Caco-2 (cell line): ENCODE measurements around the gene TMED3. TPM values are rescaled to one million over a fixed set of nuclear protein-coding genes. Genes with fewer than 3 reads are reported as not detected.
A peak's percentile ranks its signal among the peaks of the same experiment; 100 is the strongest.

Experiments used
- BruUV-seq: library from RNA; stranded (reverse); fragments of 400-500 nt; replicated peaks from 2 replicates; lab custom pipeline; 2021; lab: Mats Ljungman, UMichigan
- CTCF ChIA-PET: fragments of 300-600 bp; sonication (Branson Sonifier 250); formaldehyde crosslinking; loops from one replicate; lab custom pipeline; 2022; ENCODE audit warnings: antibody characterized with exemption; lab: Charles Lee
- POLR2A ChIA-PET: fragments of 300-600 bp; sonication (Branson Sonifier 250); formaldehyde crosslinking; loops from one replicate; lab custom pipeline; 2022; ENCODE audit warnings: antibody characterized with exemption; lab: Charles Lee
- DNase-seq, 2 experiments: peaks; one replicate each; pipeline versions ENCODE4 v3.0.0 to v3.0.0-alpha.2; 2020 to 2022
- H3K27me3 ChIP-seq: replicated peaks from 2 replicates; pipeline ENCODE4 v1.6.0; 2011; ENCODE audit warnings: low read length; ENCODE audit not compliant: control insufficient read depth, insufficient read depth
- H3K36me3 ChIP-seq: 2 replicates; pipeline ENCODE4 v1.5.1; 2011; ENCODE audit warnings: low read length; ENCODE audit not compliant: control insufficient read depth, insufficient read depth
- H3K4me1 ChIP-seq: fragments of 250-450 bp; sonication (Bioruptor Pico); 2 replicates; pipeline ENCODE4 v1.5.1; 2020; ENCODE audit warnings: mild to moderate bottlenecking
- H3K4me3 ChIP-seq: 2 replicates; pipeline ENCODE4 v1.5.1; 2011; ENCODE audit warnings: low read depth, mild to moderate bottlenecking, control low read depth, low read length
- H3K9me3 ChIP-seq: fragments of 250-450 bp; sonication (Bioruptor Pico); 2 replicates; pipeline ENCODE4 v1.5.1; 2020; ENCODE audit warnings: mild to moderate bottlenecking, moderate library complexity
- H3K27ac Mint-ChIP-seq: one replicate; pipeline ENCODE4 v1.8.0; 2022; ENCODE audit warnings: mixed read lengths; ENCODE audit not compliant: unreplicated experiment
- H3K27me3 Mint-ChIP-seq: one replicate; pipeline ENCODE4 v1.8.0; 2022; ENCODE audit warnings: mixed read lengths; ENCODE audit not compliant: insufficient read depth, unreplicated experiment
- H3K36me3 Mint-ChIP-seq: one replicate; pipeline ENCODE4 v1.8.0; 2022; ENCODE audit warnings: mild to moderate bottlenecking, mixed read lengths; ENCODE audit not compliant: insufficient read depth, unreplicated experiment
- H3K4me1 Mint-ChIP-seq: one replicate; pipeline ENCODE4 v1.8.0; 2022; ENCODE audit warnings: low read depth, mixed read lengths; ENCODE audit not compliant: unreplicated experiment
- H3K4me3 Mint-ChIP-seq: one replicate; pipeline ENCODE4 v1.8.0; 2022; ENCODE audit warnings: mild to moderate bottlenecking, moderate library complexity, mixed read lengths; ENCODE audit not compliant: unreplicated experiment
- H3K9me3 Mint-ChIP-seq: one replicate; pipeline ENCODE4 v1.8.0; 2022; ENCODE audit warnings: mixed read lengths; ENCODE audit not compliant: unreplicated experiment
- intact Hi-C: fragments of 100-400 bp; cut with micrococcal nuclease; formaldehyde crosslinking; loops from one replicate; pipeline ENCODE4 v1.10.0; 2022; ENCODE audit not compliant: unreplicated experiment
- total RNA-seq: library from RNA; stranded (reverse); gene quantifications from 2 replicates; pipeline ENCODE4 v1.2.3, GENCODE V29; 2022
- TF ChIP-seq, protein P1 (sequence below), 2 experiments: fragments of 200-600 bp in 1 of 2; IDR thresholded peaks; 1 replicate in 1 of 2; 2 replicates in 1 of 2; pipeline versions ENCODE4 v1.5.1 to v1.8.0; 2011 to 2022; ENCODE audit warnings: antibody characterized with exemption in 1 of 2, control low read depth in 1 of 2, inconsistent platforms in 1 of 2, low read depth in 1 of 2, low read length in 1 of 2, mild to moderate bottlenecking in 1 of 2, moderate library complexity in 1 of 2; ENCODE audit not compliant: insufficient read depth in 1 of 2, severe bottlenecking in 1 of 2, unreplicated experiment in 1 of 2

The TMED3 gene
- total RNA-seq, 1 experiment from 2014 or later, result 92.2 TPM

GRCh38 chr15:79321876-79322275 lies 11.0 kb downstream of the TMED3 start:
- TF ChIP-seq, protein P1, sequence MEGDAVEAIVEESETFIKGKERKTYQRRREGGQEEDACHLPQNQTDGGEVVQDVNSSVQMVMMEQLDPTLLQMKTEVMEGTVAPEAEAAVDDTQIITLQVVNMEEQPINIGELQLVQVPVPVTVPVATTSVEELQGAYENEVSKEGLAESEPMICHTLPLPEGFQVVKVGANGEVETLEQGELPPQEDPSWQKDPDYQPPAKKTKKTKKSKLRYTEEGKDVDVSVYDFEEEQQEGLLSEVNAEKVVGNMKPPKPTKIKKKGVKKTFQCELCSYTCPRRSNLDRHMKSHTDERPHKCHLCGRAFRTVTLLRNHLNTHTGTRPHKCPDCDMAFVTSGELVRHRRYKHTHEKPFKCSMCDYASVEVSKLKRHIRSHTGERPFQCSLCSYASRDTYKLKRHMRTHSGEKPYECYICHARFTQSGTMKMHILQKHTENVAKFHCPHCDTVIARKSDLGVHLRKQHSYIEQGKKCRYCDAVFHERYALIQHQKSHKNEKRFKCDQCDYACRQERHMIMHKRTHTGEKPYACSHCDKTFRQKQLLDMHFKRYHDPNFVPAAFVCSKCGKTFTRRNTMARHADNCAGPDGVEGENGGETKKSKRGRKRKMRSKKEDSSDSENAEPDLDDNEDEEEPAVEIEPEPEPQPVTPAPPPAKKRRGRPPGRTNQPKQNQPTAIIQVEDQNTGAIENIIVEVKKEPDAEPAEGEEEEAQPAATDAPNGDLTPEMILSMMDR (IDR thresholded peaks at IDR 0.05; ENCODE audit: insufficient read depth in 1 of 2, low read depth in 1 of 2, low read length in 1 of 2, severe bottlenecking in 1 of 2, unreplicated experiment in 1 of 2), result no peak
- DNase-seq, result no peak
- intact Hi-C loops, result no loop called here
- Histone ChIP-seq H3K4me3 (no peak overlapping the region), H3K36me3 (peaks cover 1% of the 10 kb centered on the region; the same call in 1 of the 2 replicates), H3K9me3 (no peaks in the 10 kb centered on the region), H3K27me3 (no peaks in the 10 kb centered on the region), H3K4me1 (no peaks in the 10 kb centered on the region)
- Mint-ChIP-seq H3K9me3 (no peaks in the 10 kb centered on the region), H3K27ac (no peak overlapping the region), H3K36me3 (peaks cover 33% of the 10 kb centered on the region), H3K4me1 (no peaks in the 10 kb centered on the region), H3K27me3 (no peaks in the 10 kb centered on the region), H3K4me3 (no peak overlapping the region)
- POLR2A ChIA-PET, result no interaction called here
- CTCF ChIA-PET, result no interaction called here
- no TSS peak for BruUV-seq

GRCh38 chr15:79322306-79322705 lies 11.4 kb downstream of the TMED3 start:
- Mint-ChIP-seq H3K27me3 (no peaks in the 10 kb centered on the region), H3K4me3 (no peak overlapping the region), H3K36me3 (peaks cover 28% of the 10 kb centered on the region), H3K9me3 (no peaks in the 10 kb centered on the region), H3K27ac (no peak overlapping the region), H3K4me1 (no peaks in the 10 kb centered on the region)
- Histone ChIP-seq H3K4me1 (no peaks in the 10 kb centered on the region), H3K4me3 (no peak overlapping the region), H3K27me3 (no peaks in the 10 kb centered on the region), H3K9me3 (no peaks in the 10 kb centered on the region), H3K36me3 (peaks cover 1% of the 10 kb centered on the region; the same call in 1 of the 2 replicates)
- no peak for DNase-seq
- POLR2A ChIA-PET, result no interaction called here
- TF ChIP-seq, protein P1 (IDR thresholded peaks at IDR 0.05; ENCODE audit: insufficient read depth in 1 of 2, low read depth in 1 of 2, low read length in 1 of 2, severe bottlenecking in 1 of 2, unreplicated experiment in 1 of 2), result no peak
- CTCF ChIA-PET, result no interaction called here
- TSS peak; percentile 69 for BruUV-seq
- intact Hi-C loops, result no loop called here

DNA sequence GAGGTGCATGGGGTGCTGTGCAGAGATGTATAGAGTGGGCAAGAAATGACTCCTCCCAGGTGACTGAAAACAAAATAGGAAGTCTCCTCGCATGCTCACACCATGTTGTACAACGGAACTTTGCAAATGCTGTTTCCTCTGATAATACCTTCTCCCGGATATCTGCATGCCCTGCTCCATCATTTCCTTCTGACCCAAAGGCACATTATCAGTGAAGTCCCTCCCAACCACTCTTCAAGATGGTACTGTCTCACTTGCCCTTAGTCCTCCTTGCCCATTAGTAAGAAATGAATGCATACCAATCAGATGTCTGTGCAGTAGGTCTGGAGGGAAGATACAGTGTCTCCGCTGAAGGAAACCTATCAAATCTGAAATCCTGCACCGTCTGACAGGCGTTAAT lies 12.0 kb downstream of the TMED3 start:
- Mint-ChIP-seq H3K36me3 (peaks cover 22% of the 10 kb centered on the region), H3K4me3 (no peak overlapping the region), H3K27me3 (no peaks in the 10 kb centered on the region), H3K4me1 (no peaks in the 10 kb centered on the region), H3K9me3 (no peaks in the 10 kb centered on the region), H3K27ac (no peak overlapping the region)
- BruUV-seq, result no TSS peak
- TF ChIP-seq, protein P1 (IDR thresholded peaks at IDR 0.05; ENCODE audit: insufficient read depth in 1 of 2, low read depth in 1 of 2, low read length in 1 of 2, severe bottlenecking in 1 of 2, unreplicated experiment in 1 of 2), result no peak
- no peaks in the 10 kb centered on the region for H3K4me1 ChIP-seq
- CTCF ChIA-PET, result no interaction called here
- no peak overlapping the region for H3K4me3 ChIP-seq
- intact Hi-C loops, result no loop called here
- peaks cover 1% of the 10 kb centered on the region; the same call in 1 of the 2 replicates for H3K36me3 ChIP-seq
- H3K9me3 ChIP-seq, result no peaks in the 10 kb centered on the region
- POLR2A ChIA-PET, result no interaction called here
- no peaks in the 10 kb centered on the region for H3K27me3 ChIP-seq
- DNase-seq, result no peak
